Measurements from ENCODE around the gene ANKRD42. TPM values are rescaled to one million over a fixed set of nuclear protein-coding genes. Genes with fewer than 3 reads are reported as not detected.

ANKRD42 gene
- total RNA-seq, 1 donor from 2014 or later = 7.8 TPM

GRCh38 chr11:83158965-83159901 is 34.3 kb upstream of the ANKRD42 start:
- Mint-ChIP-seq H3K4me3 (peak overlapping the region; percentile 100), H3K9me3 (no peaks in the 10 kb centered on the region)

GRCh38 chr11:83159902-83160865 is 33.3 kb upstream of the ANKRD42 start:
- DNase-seq (ENCODE audit: low spot score in 2 of 2, unreplicated experiment in 2 of 2) = no peak
- Mint-ChIP-seq H3K4me3 (peak overlapping the region; percentile 100), H3K9me3 (no peaks in the 10 kb centered on the region), H3K36me3 (peaks cover 4% of the 10 kb centered on the region), H3K27ac (peak overlapping the region; percentile 100), H3K27me3 (ENCODE audit: low read depth) (no peaks in the 10 kb centered on the region), H3K4me1 (peaks cover 35% of the 10 kb centered on the region)
- TF ChIP-seq CTCF (IDR thresholded peaks at IDR 0.05; ENCODE audit: unreplicated experiment) = no peak

More at GRCh38 chr11:83158965-83159901, 34.3 kb upstream of the ANKRD42 start:
- H3K36me3 Mint-ChIP-seq = no peaks in the 10 kb centered on the region
- DNase-seq (ENCODE audit: low spot score in 2 of 2, unreplicated experiment in 2 of 2) = no peak
- H3K27me3 Mint-ChIP-seq (ENCODE audit: low read depth) = no peaks in the 10 kb centered on the region
- peak overlapping the region; percentile 100 for H3K27ac Mint-ChIP-seq
- H3K4me1 Mint-ChIP-seq = peaks cover 35% of the 10 kb centered on the region
- no peak for TF ChIP-seq CTCF (IDR thresholded peaks at IDR 0.05; ENCODE audit: unreplicated experiment)

- no peaks in the 10 kb centered on the region for H3K27me3 Mint-ChIP-seq (ENCODE audit: low read depth)
- H3K4me3 Mint-ChIP-seq = no peak overlapping the region
- H3K27ac Mint-ChIP-seq = peak overlapping the region; percentile 48
- peaks cover 17% of the 10 kb centered on the region for H3K36me3 Mint-ChIP-seq
- peaks cover 10% of the 10 kb centered on the region for H3K9me3 Mint-ChIP-seq
- no peak for DNase-seq (ENCODE audit: low spot score in 2 of 2, unreplicated experiment in 2 of 2)
- TF ChIP-seq CTCF (IDR thresholded peaks at IDR 0.05; ENCODE audit: unreplicated experiment) = no peak
- H3K4me1 Mint-ChIP-seq = peaks cover 37% of the 10 kb centered on the region
Observed at GRCh38 chr11:83161610-83162199, 31.8 kb upstream of the ANKRD42 start.

GRCh38 chr11:83162377-83162776 is 31.1 kb upstream of the ANKRD42 start:
- H3K27ac Mint-ChIP-seq = peak overlapping the region; percentile 48
- DNase-seq (ENCODE audit: low spot score in 2 of 2, unreplicated experiment in 2 of 2) = no peak
- TF ChIP-seq CTCF (IDR thresholded peaks at IDR 0.05; ENCODE audit: unreplicated experiment) = no peak
- H3K9me3 Mint-ChIP-seq = peaks cover 10% of the 10 kb centered on the region
- peaks cover 37% of the 10 kb centered on the region for H3K4me1 Mint-ChIP-seq
- H3K36me3 Mint-ChIP-seq = peaks cover 22% of the 10 kb centered on the region
- no peaks in the 10 kb centered on the region for H3K27me3 Mint-ChIP-seq (ENCODE audit: low read depth)
- H3K4me3 Mint-ChIP-seq = no peak overlapping the region

GRCh38 chr11:83166193-83166866 is 27.2 kb upstream of the ANKRD42 start:
- Mint-ChIP-seq H3K27me3 (ENCODE audit: low read depth) (no peaks in the 10 kb centered on the region), H3K4me3 (no peak overlapping the region), H3K27ac (peak overlapping the region; percentile 48), H3K4me1 (peaks cover 29% of the 10 kb centered on the region), H3K36me3 (peaks cover 47% of the 10 kb centered on the region), H3K9me3 (peaks cover 20% of the 10 kb centered on the region)
- DNase-seq (ENCODE audit: low spot score in 2 of 2, unreplicated experiment in 2 of 2) = no peak
- TF ChIP-seq CTCF (IDR thresholded peaks at IDR 0.05; ENCODE audit: unreplicated experiment) = no peak
